PFSK-1 (cell line): ENCODE results near the gene FGF1.

ENCODE experiments used
- POLR2AphosphoS5 ChIP-seq: IDR thresholded peaks from 2 replicates; pipeline ENCODE4 v1.6.1; 2012; ENCODE audit warnings: low read depth, mild to moderate bottlenecking, control low read depth, low read length, moderate library complexity
- SIN3A ChIP-seq: IDR thresholded peaks from 2 replicates; pipeline ENCODE4 v1.6.1; 2012; ENCODE audit warnings: mild to moderate bottlenecking, low read length, moderate library complexity, borderline replicate concordance; ENCODE audit not compliant: insufficient read depth

GRCh38 chr5:142602720-142603245 lies 83.1 kb downstream of the FGF1 start:
- TF ChIP-seq POLR2AphosphoS5 (no peak), SIN3A (no peak)
